IMR-90 (cell line): Measurements from ENCODE around the gene CLEC3B. TPM values are rescaled to one million over a fixed set of nuclear protein-coding genes. Genes with fewer than 3 reads are reported as not detected.

Source experiments
- ATAC-seq: fragments of 200-7000 bp; cut with Tn5 transposase; 2 replicates; pipeline ENCODE4 v1.9.1; 2020; ENCODE audit warnings: low read depth, mild to moderate bottlenecking, moderate library complexity
- BruUV-seq: library from RNA; stranded (reverse); fragments of 400-500 nt; replicated peaks from 2 replicates; lab custom pipeline; 2021; lab: Mats Ljungman, UMichigan
- CTCF ChIA-PET: fragments of 300-600 bp; formaldehyde crosslinking; extraction: SDS; loops from one replicate; lab custom pipeline; 2021; ENCODE audit warnings: antibody characterized with exemption; lab: Yijun Ruan, JAX
- POLR2A ChIA-PET: fragments of 300-600 bp; sonication (Branson Sonifier 250); formaldehyde crosslinking; loops from one replicate; lab custom pipeline; 2022; ENCODE audit warnings: antibody characterized with exemption; ENCODE audit not compliant: unreplicated experiment; lab: Charles Lee
- DNase-seq: peaks from one replicate; pipeline ENCODE4 v3.0.0; 2013
- H2AFZ ChIP-seq: replicated peaks from 2 replicates; pipeline ENCODE3; 2013; ENCODE audit warnings: low read length, mild to moderate bottlenecking; ENCODE audit not compliant: poor library complexity
- H2AK5ac ChIP-seq: 2 replicates; pipeline ENCODE4 v1.6.1; 2013; ENCODE audit warnings: low read depth, low read length, inconsistent platforms
- H2AK9ac ChIP-seq: replicated peaks from 2 replicates; pipeline ENCODE3; 2013; ENCODE audit warnings: mild to moderate bottlenecking, low read depth, low read length, moderate library complexity; ENCODE audit not compliant: poor library complexity
- H2BK120ac ChIP-seq: 2 replicates; pipeline ENCODE4 v1.6.1; 2013; ENCODE audit warnings: low read depth, low read length, inconsistent platforms
- H2BK15ac ChIP-seq: 3 replicates; pipeline ENCODE4 v1.6.1; 2013; ENCODE audit warnings: low read depth, low read length, inconsistent platforms
- H2BK20ac ChIP-seq: 2 replicates; pipeline ENCODE4 v1.6.1; 2013; ENCODE audit warnings: low read depth, mild to moderate bottlenecking, inconsistent platforms, low read length, moderate library complexity
- H2BK5ac ChIP-seq: 2 replicates; pipeline ENCODE4 v1.6.1; 2013; ENCODE audit warnings: mild to moderate bottlenecking, low read depth, low read length, inconsistent platforms; ENCODE audit not compliant: poor library complexity, severe bottlenecking
- H3K14ac ChIP-seq: replicated peaks from 2 replicates; pipeline ENCODE4 v1.6.1; 2013; ENCODE audit warnings: low read depth, low read length, inconsistent platforms
- H3K18ac ChIP-seq: 2 replicates; pipeline ENCODE4 v1.6.1; 2013; ENCODE audit warnings: low read depth, low read length, control low read depth
- H3K23ac ChIP-seq: 2 replicates; pipeline ENCODE4 v1.6.1; 2013; ENCODE audit warnings: low read depth, low read length, inconsistent platforms
- H3K27ac ChIP-seq: 2 replicates; pipeline ENCODE4 v1.5.1; 2013; ENCODE audit warnings: mild to moderate bottlenecking, control low read depth, low read length; ENCODE audit not compliant: insufficient read depth
- H3K27me3 ChIP-seq: 2 replicates; pipeline ENCODE4 v1.6.1; 2013; ENCODE audit warnings: low read length; ENCODE audit not compliant: control insufficient read depth, insufficient read depth
- H3K36me3 ChIP-seq: 2 replicates; pipeline ENCODE4 v1.6.1; 2013; ENCODE audit warnings: low read length, mixed read lengths; ENCODE audit not compliant: control insufficient read depth, insufficient read depth
- H3K4ac ChIP-seq: 2 replicates; pipeline ENCODE4 v1.6.1; 2013; ENCODE audit warnings: low read depth, low read length, inconsistent platforms
- H3K4me1 ChIP-seq: 2 replicates; pipeline ENCODE4 v1.6.1; 2013; ENCODE audit warnings: low read length, mixed read lengths; ENCODE audit not compliant: control insufficient read depth, insufficient read depth
- H3K4me2 ChIP-seq: 2 replicates; pipeline ENCODE4 v1.6.1; 2013; ENCODE audit warnings: low read depth, mild to moderate bottlenecking, control low read depth, low read length, moderate library complexity
- H3K4me3 ChIP-seq: 2 replicates; pipeline ENCODE4 v1.5.1; 2013; ENCODE audit warnings: low read depth, mild to moderate bottlenecking, control low read depth, low read length, moderate library complexity; ENCODE audit not compliant: insufficient read depth
- H3K56ac ChIP-seq: 2 replicates; pipeline ENCODE4 v1.6.1; 2013; ENCODE audit warnings: low read length, inconsistent platforms; ENCODE audit not compliant: insufficient read depth; ENCODE audit errors: extremely low read depth
- H3K79me1 ChIP-seq, 2 experiments: 2 replicates each; pipeline ENCODE4 v1.6.1; 2013; ENCODE audit warnings: low read length in 2 of 2, inconsistent platforms in 1 of 2, low read depth in 1 of 2
- H3K9ac ChIP-seq: 2 replicates; pipeline ENCODE4 v1.6.1; 2013; ENCODE audit warnings: low read depth, low read length, control low read depth
- H3K9me1 ChIP-seq: 2 replicates; pipeline ENCODE4 v1.6.1; 2013; ENCODE audit warnings: low read length, inconsistent platforms; ENCODE audit not compliant: insufficient read depth
- H3K9me3 ChIP-seq: 2 replicates; pipeline ENCODE4 v1.6.1; 2013; ENCODE audit warnings: low read length; ENCODE audit not compliant: control insufficient read depth, insufficient read depth
- H4K20me1 ChIP-seq: 2 replicates; pipeline ENCODE4 v1.6.1; 2013; ENCODE audit warnings: low read length, inconsistent platforms; ENCODE audit not compliant: insufficient read depth
- H4K5ac ChIP-seq: 2 replicates; pipeline ENCODE4 v1.6.1; 2013; ENCODE audit warnings: mild to moderate bottlenecking, low read depth, low read length, control low read depth
- H4K8ac ChIP-seq, 2 experiments: 2 replicates each; pipeline ENCODE4 v1.6.1; 2013; ENCODE audit warnings: low read depth in 2 of 2, low read length in 2 of 2, control low read depth in 1 of 2, inconsistent platforms in 1 of 2
- H4K91ac ChIP-seq: 2 replicates; pipeline ENCODE4 v1.6.1; 2013; ENCODE audit warnings: low read depth, low read length, inconsistent platforms; ENCODE audit not compliant: insufficient read depth
- CHD1 ChIP-seq: IDR thresholded peaks from 2 replicates; pipeline ENCODE4 v1.6.1; 2012; ENCODE audit warnings: low read depth, low read length, improper control_type of control experiment
- FOS ChIP-seq: fragments of 150-350 bp; IDR thresholded peaks from 2 replicates; pipeline ENCODE4 v1.6.1; 2016; ENCODE audit warnings: low read depth, low read length
- WGBS, 2 experiments: methylation state at CpG; one replicate each; pipeline versions ENCODE4 v1.1.5 to v1.1.7; 2013; ENCODE audit warnings: missing lambda C conversion rate in 2 of 2; ENCODE audit not compliant: insufficient read length in 1 of 2; ENCODE audit errors: extremely low coverage in 2 of 2; 5-methylcytosine and 5-hydroxymethylcytosine counted together
- dilution Hi-C: fragments of 300-500 bp; cut with HindIII; formaldehyde crosslinking; loops from one replicate; pipeline ENCODE4 v1.14.3; 2018; ENCODE audit warnings: low sequenced_read_pairs; ENCODE audit not compliant: unreplicated experiment
- in situ Hi-C: fragments of 300-500 bp; cut with MboI; formaldehyde crosslinking; loops from 3 replicates; pipeline ENCODE4 v1.14.3; 2019; ENCODE audit warnings: low sequenced_read_pairs, inconsistent platforms, mixed read lengths
- intact Hi-C: fragments of 100-400 bp; cut with micrococcal nuclease; formaldehyde crosslinking; loops from 2 replicates; pipeline ENCODE4 v1.10.0; 2022
- polyA plus RNA-seq, 3 experiments: library from polyadenylated mRNA; depleted of rRNA; stranded (reverse); fragments of >200 nt; gene quantifications; 2 replicates each; pipeline ENCODE4 v1.2.3, GENCODE V29; 2012; ENCODE audit warnings: low replicate concordance in 1 of 3
- total RNA-seq: library from RNA; depleted of rRNA; stranded (reverse); fragments of >200 nt; gene quantifications from 2 replicates; pipeline ENCODE4 v1.2.3, GENCODE V29; 2012

The CLEC3B gene
- total and polyA plus RNA-seq, 2 of the 4 experiments (the other 2 are of a cell fraction): 3.6 to 13.2 TPM

DNA sequence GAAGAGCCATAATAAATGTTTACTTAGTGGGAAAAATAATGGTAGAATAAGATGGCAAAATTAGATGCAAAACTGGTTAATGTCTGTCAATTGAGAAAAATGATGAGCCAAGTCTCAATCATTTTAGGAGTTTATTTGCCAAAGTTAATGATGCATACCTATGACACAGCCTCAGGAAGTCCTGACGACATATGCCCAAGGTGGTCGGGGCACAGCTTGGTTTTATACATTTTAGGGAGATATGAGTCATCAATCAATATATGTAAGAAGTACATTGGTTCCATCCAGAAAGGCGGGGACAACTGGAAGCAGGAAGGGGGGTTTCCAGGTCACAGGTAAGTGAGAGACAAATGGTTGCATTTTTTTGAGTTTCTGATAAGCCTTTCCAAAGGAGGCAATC is 31.5 kb downstream of the CLEC3B start:
- Histone ChIP-seq H2BK20ac (peak overlapping the region; percentile 86; the same call in 1 of the 2 replicates), H2AFZ (no peak overlapping the region), H4K5ac (peak overlapping the region; percentile 84), H3K27me3 (no peaks in the 10 kb centered on the region), H3K27ac (peak overlapping the region; percentile 98; the same call in 1 of the 2 replicates), H3K79me1 (peaks cover 4 to 33% of the 10 kb centered on the region in 2 experiments), H3K56ac (0 out of 2 replicates have a peak overlapping the region, but pooled peaks have one; percentile 23), H2AK9ac (no peak overlapping the region), H4K91ac (peak overlapping the region; percentile 96), H3K4ac (peak overlapping the region; percentile 84), H3K4me3 (no peak overlapping the region), H3K9me1 (peaks cover 30% of the 10 kb centered on the region), H3K36me3 (no peaks in the 10 kb centered on the region), H3K9me3 (no peaks in the 10 kb centered on the region), H2BK120ac (peak overlapping the region; percentile 99), H2BK5ac (peak overlapping the region; percentile 99), H2AK5ac (peak overlapping the region; percentile 78), H4K20me1 (no peaks in the 10 kb centered on the region), H2BK15ac (peak overlapping the region; percentile 76; the same call in 2 of the 3 replicates), H3K4me2 (no peak overlapping the region), H3K4me1 (peaks cover 35% of the 10 kb centered on the region), H3K23ac (peak overlapping the region; percentile 24; the same call in 1 of the 2 replicates), H3K14ac (peak overlapping the region; percentile 72; the same call in 1 of the 2 replicates), H3K18ac (peak overlapping the region; percentile 97), H3K9ac (no peak overlapping the region), H4K8ac (peak overlapping the region; percentile 61 to 93)
- 0 out of 2 replicates have a peak, but pooled peaks have one; percentile 13 for TF ChIP-seq FOS
- TF ChIP-seq CHD1: no peak
- WGBS, 2 experiments: no CpG with 5 or more reads among the region's 3 CpGs
- ChIA-PET POLR2A (interaction anchor here (0.6 kb wide), 1 partner anchor 11 kb away, joined by 4 read pairs; no protein-coding TSS in a partner anchor), CTCF (no interaction called here)
- in situ Hi-C loops: loop anchor here (5.0 kb wide), 1 partner anchor 65 kb away; no protein-coding TSS in a partner anchor
- ATAC-seq: no peak
- dilution Hi-C loops: no loop called here
- no TSS peak for BruUV-seq
- no peak for DNase-seq
- intact Hi-C loops: loop anchor here (5.0 kb wide), 2 partner anchors 65 to 450 kb away; no protein-coding TSS in a partner anchor
